Right ventricle myocardium superior (tissue), 1 donor: ENCODE results near the gene OR10J1. TPM values are rescaled to one million over a fixed set of nuclear protein-coding genes. Genes with fewer than 3 reads are reported as not detected.

ENCODE experiments used
- ATAC-seq: fragments of 200-7000 bp; cut with Tn5 transposase; one replicate; pipeline ENCODE4 v1.9.1; 2020; ENCODE audit warnings: mild to moderate bottlenecking; ENCODE audit not compliant: poor library complexity
- DNase-seq: peaks from one replicate; pipeline ENCODE4 v3.0.0-alpha.2; 2020
- intact Hi-C: fragments of 100-400 bp; cut with DNase I; formaldehyde crosslinking; loops from one replicate; pipeline ENCODE4 v1.11.2; 2022
- total RNA-seq: library from RNA; stranded (reverse); fragmentation: NEBNext Ultra II Directional; extraction: Animal tissue kit (Norgen Biotek cat#: 25700); gene quantifications from one replicate; pipeline ENCODE4 v1.2.1, GENCODE V29; 2021
- donor health status: DM: no; HTN: yes; CAD: no; lungs with severe emphysema.

Gene OR10J1
- total RNA-seq, 1 donor from 2014 or later: not detected

GRCh38 chr1:159473335-159473734 is 33.8 kb downstream of the OR10J1 start:
- ATAC-seq (no peak), DNase-seq (no peak)
- intact Hi-C loops: no loop called here

DNA sequence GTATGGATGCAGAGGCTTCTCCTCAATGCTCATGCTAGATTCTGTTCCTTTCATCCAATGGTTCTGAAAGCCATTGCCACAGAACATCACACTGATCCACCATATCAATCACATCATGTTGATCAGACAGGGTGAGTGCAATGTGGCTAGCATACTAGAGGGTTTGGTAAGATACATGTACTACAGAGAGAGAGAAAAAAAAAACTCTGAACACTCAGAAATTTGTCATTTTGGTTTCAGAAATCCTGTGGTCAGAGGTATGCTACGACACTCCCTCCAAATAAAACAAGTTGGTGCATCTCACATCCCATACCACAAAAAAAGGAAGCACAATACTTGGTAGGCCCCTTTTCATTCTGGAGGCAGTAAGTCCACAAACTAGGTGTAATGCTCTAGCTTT is 35.4 kb downstream of the OR10J1 start:
- intact Hi-C loops: no loop called here
- ATAC-seq: no peak

DNA sequence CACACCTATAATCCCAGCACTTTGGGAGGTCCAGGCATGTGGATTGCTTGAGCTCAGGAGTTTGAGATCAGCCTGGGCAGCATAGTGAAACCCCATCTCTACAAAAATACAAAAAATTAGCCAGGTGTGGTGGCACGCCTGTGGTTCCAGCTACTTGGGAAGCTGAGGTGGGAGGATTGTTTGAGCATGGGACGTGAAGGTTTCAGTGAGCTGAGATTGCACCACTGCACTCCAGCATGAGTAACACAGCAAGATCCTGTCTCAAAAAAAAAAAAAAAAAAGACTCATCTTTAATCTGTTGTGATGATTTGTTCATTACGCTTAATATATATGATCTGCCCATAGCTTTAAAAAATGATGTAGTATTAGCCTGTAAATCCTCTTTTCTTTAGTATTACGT is 44.0 kb downstream of the OR10J1 start:
- intact Hi-C loops: no loop called here
- DNase-seq: no peak
- ATAC-seq: no peak

More for the DNA sequence above, 35.4 kb downstream of the OR10J1 start:
- DNase-seq: no peak

Other genes with a start within 250 kb of the OR10J1 start
- 8.1 TPM for gene ACKR1, start 234.8 kb upstream of the OR10J1 start, total RNA-seq
- 0.94 TPM for gene FCER1A, start 137.4 kb upstream of the OR10J1 start, total RNA-seq
- not detected for gene OR10J4, start 7.5 kb upstream of the OR10J1 start, total RNA-seq
- not detected for gene OR10J5, start 96.3 kb downstream of the OR10J1 start, total RNA-seq
- 0.32 TPM for gene APCS, start 148.1 kb downstream of the OR10J1 start, total RNA-seq